ENCODE results near the gene FOSL1. TPM values are rescaled to one million over a fixed set of nuclear protein-coding genes. Genes with fewer than 3 reads are reported as not detected.
A peak's percentile ranks its signal among the peaks of the same experiment; 100 is the strongest.

Gene FOSL1
- total and polyA plus RNA-seq, 2 of the 13 experiments (the other 11 are each of a cell fraction or from before 2014, with no cell fraction given), result 4.0 to 4.1 TPM

- TF ChIP-seq MTA1 (CRISPR knock-in tag; IDR thresholded peaks at IDR 0.05; ENCODE audit: borderline replicate concordance), result no peak
- no peak for TF ChIP-seq ZC3H13 (CRISPR knock-in tag; IDR thresholded peaks at IDR 0.05)
- peak; percentile 42; the same call in 1 of the 2 replicates for TF ChIP-seq ZNF691 (CRISPR knock-in tag; IDR thresholded peaks at IDR 0.05; ENCODE audit: borderline replicate concordance, low read depth)
- TF ChIP-seq ZSCAN22 (CRISPR knock-in tag; IDR thresholded peaks at IDR 0.05), result no peak
- no peak for TF ChIP-seq IKZF1 (IDR thresholded peaks at IDR 0.05)
- no peak for TF ChIP-seq ZNF576 (CRISPR knock-in tag; IDR thresholded peaks at IDR 0.05)
- no peak for TF ChIP-seq MTERF4 (CRISPR knock-in tag; IDR thresholded peaks at IDR 0.05)
- TF ChIP-seq SP5 (CRISPR knock-in tag; IDR thresholded peaks at IDR 0.05; ENCODE audit: borderline replicate concordance, low read depth), result peak; percentile 65; the same call in 1 of the 2 replicates
- no peak for TF ChIP-seq NR2F6 (IDR thresholded peaks at IDR 0.05)
- TF ChIP-seq NR2F6 (CRISPR knock-in tag; IDR thresholded peaks at IDR 0.05), result no peak
- no peak for TF ChIP-seq ZNF891 (CRISPR knock-in tag; IDR thresholded peaks at IDR 0.05)
- no peak for TF ChIP-seq EHMT2 (IDR thresholded peaks at IDR 0.05; ENCODE audit: borderline replicate concordance, low read depth, low read length)
- no peak for TF ChIP-seq YEATS4 (CRISPR knock-in tag; IDR thresholded peaks at IDR 0.05; ENCODE audit: borderline replicate concordance)
- TF ChIP-seq FOXP1 (IDR thresholded peaks at IDR 0.05), result no peak
- TF ChIP-seq FOXP1 (CRISPR knock-in tag; IDR thresholded peaks at IDR 0.05), result no peak
- no peak for TF ChIP-seq ZNF720 (CRISPR knock-in tag; IDR thresholded peaks at IDR 0.05)
- no peak for TF ChIP-seq ZNF275 (CRISPR knock-in tag; IDR thresholded peaks at IDR 0.05; ENCODE audit: borderline replicate concordance)
- TF ChIP-seq SAFB2 (CRISPR knock-in tag; IDR thresholded peaks at IDR 0.05; ENCODE audit: borderline replicate concordance, low read depth), result no peak; the same call in 1 of the 2 replicates
- peak; percentile 67 for TF ChIP-seq ELF3 (CRISPR knock-in tag; IDR thresholded peaks at IDR 0.05)
- no peak for TF ChIP-seq MXD4 (CRISPR knock-in tag; IDR thresholded peaks at IDR 0.05)
- no peak for TF ChIP-seq REPIN1 (CRISPR knock-in tag; IDR thresholded peaks at IDR 0.05; ENCODE audit: borderline replicate concordance, low read depth)
- no peak for TF ChIP-seq ZNF558 (CRISPR knock-in tag; IDR thresholded peaks at IDR 0.05; ENCODE audit: borderline replicate concordance)
- 0 out of 2 replicates have a peak, but pooled peaks have one; percentile 3 for TF ChIP-seq CREB1 (IDR thresholded peaks at IDR 0.05)
- no peak for TF ChIP-seq CREB1 (CRISPR knock-in tag; IDR thresholded peaks at IDR 0.05)
- no peak for TF ChIP-seq ZNF124 (CRISPR knock-in tag; IDR thresholded peaks at IDR 0.05)
- no peak for TF ChIP-seq PCBP1 (IDR thresholded peaks at IDR 0.05; ENCODE audit: borderline replicate concordance, low read depth, low read length)
- TF ChIP-seq ZNF234 (CRISPR knock-in tag; conservative IDR thresholded peaks at IDR 0.05), result no peak
- peak; percentile 67; the same call in 1 of the 2 replicates for TF ChIP-seq TFDP1 (CRISPR knock-in tag; IDR thresholded peaks at IDR 0.05; ENCODE audit: borderline replicate concordance)
- no peak for TF ChIP-seq ZNF446 (CRISPR knock-in tag; IDR thresholded peaks at IDR 0.05)
Measured at GRCh38 chr11:65859095-65859811, 40.9 kb downstream of the FOSL1 start (continued).
